GM23338 (cell line): ENCODE results near the gene LRRC8E. TPM values are rescaled to one million over a fixed set of nuclear protein-coding genes. Genes with fewer than 3 reads are reported as not detected.

ENCODE experiments used
- ATAC-seq: fragments of 200-7000 bp; cut with Tn5 transposase; 3 replicates; pipeline ENCODE4 v1.9.1; 2020
- DNase-seq: peaks from one replicate; pipeline ENCODE4 v3.0.0-alpha.2; 2015; ENCODE audit warnings: low spot score
- H2AFZ ChIP-seq: fragments of 200-600 bp; sonication (generic); 2 replicates; pipeline ENCODE4 v1.8.0; 2016; ENCODE audit warnings: antibody characterized with exemption, mild to moderate bottlenecking, moderate library complexity
- H3F3A ChIP-seq: fragments of 200-600 bp; sonication (generic); replicated peaks from 2 replicates; pipeline ENCODE4 v1.8.0; 2017; ENCODE audit warnings: antibody characterized with exemption, mixed run types, low read depth
- H3K27ac ChIP-seq: fragments of 200-600 bp; sonication (generic); 2 replicates; pipeline ENCODE4 v1.6.1; 2016; ENCODE audit warnings: low read depth
- H3K27me3 ChIP-seq: fragments of 200-600 bp; sonication (generic); 2 replicates; pipeline ENCODE4 v1.8.0; 2016; ENCODE audit warnings: mild to moderate bottlenecking, mixed run types, moderate library complexity; ENCODE audit not compliant: insufficient read depth
- H3K36me3 ChIP-seq: fragments of 200-600 bp; sonication (generic); 2 replicates; pipeline ENCODE4 v1.8.0; 2016; ENCODE audit warnings: mild to moderate bottlenecking; ENCODE audit not compliant: insufficient read depth
- H3K4me1 ChIP-seq: fragments of 200-600 bp; sonication (generic); 2 replicates; pipeline ENCODE4 v1.8.0; 2016; ENCODE audit warnings: mild to moderate bottlenecking, moderate library complexity; ENCODE audit not compliant: insufficient read depth
- H3K4me2 ChIP-seq: fragments of 200-600 bp; sonication (generic); 2 replicates; pipeline ENCODE4 v1.7.1; 2017; ENCODE audit warnings: mixed run types
- H3K4me3 ChIP-seq: fragments of 200-600 bp; sonication (generic); 2 replicates; pipeline ENCODE4 v1.6.1; 2016; ENCODE audit warnings: mixed run types
- H3K79me2 ChIP-seq: fragments of 200-600 bp; sonication (generic); replicated peaks from 2 replicates; pipeline ENCODE4 v1.8.0; 2017; ENCODE audit warnings: mild to moderate bottlenecking; ENCODE audit not compliant: insufficient read depth
- H3K9me2 ChIP-seq: fragments of 200-600 bp; sonication (generic); 2 replicates; pipeline ENCODE4 v1.8.0; 2017; ENCODE audit not compliant: insufficient read depth
- H4K20me1 ChIP-seq: fragments of 200-600 bp; sonication (generic); replicated peaks from 2 replicates; pipeline ENCODE4 v1.8.0; 2017; ENCODE audit warnings: mild to moderate bottlenecking; ENCODE audit not compliant: insufficient read depth
- H3K27ac Mint-ChIP-seq: 2 replicates; pipeline ENCODE4 v1.8.0; 2020; ENCODE audit warnings: inconsistent platforms, mild to moderate bottlenecking, moderate library complexity, mixed read lengths
- H3K27me3 Mint-ChIP-seq: 3 replicates; pipeline ENCODE4 v1.8.0; 2022; ENCODE audit warnings: low read depth, mild to moderate bottlenecking, moderate library complexity, mixed read lengths, inconsistent platforms; ENCODE audit not compliant: insufficient read depth, poor library complexity
- H3K36me3 Mint-ChIP-seq: 3 replicates; pipeline ENCODE4 v1.8.0; 2021; ENCODE audit warnings: low read depth, mild to moderate bottlenecking, inconsistent platforms, moderate library complexity, mixed read lengths
- H3K4me1 Mint-ChIP-seq: 3 replicates; pipeline ENCODE4 v1.8.0; 2020; ENCODE audit warnings: mild to moderate bottlenecking, inconsistent platforms, mixed read lengths
- H3K4me3 Mint-ChIP-seq: 3 replicates; pipeline ENCODE4 v1.8.0; 2021; ENCODE audit warnings: moderate library complexity, mild to moderate bottlenecking, inconsistent platforms, mixed read lengths
- H3K9me3 Mint-ChIP-seq: 3 replicates; pipeline ENCODE4 v1.8.0; 2020; ENCODE audit warnings: moderate library complexity, mild to moderate bottlenecking, inconsistent platforms, mixed read lengths
- CREB1 ChIP-seq: fragments of 250-450 bp; sonication (Bioruptor Pico); IDR thresholded peaks from 2 replicates; pipeline ENCODE4 v1.5.0; 2020; ENCODE audit warnings: low read depth, mild to moderate bottlenecking, moderate library complexity
- EZH2 ChIP-seq: fragments of 200-600 bp; sonication (generic); IDR thresholded peaks from one replicate; pipeline ENCODE4 v1.8.0; 2017; ENCODE audit warnings: antibody characterized with exemption, mild to moderate bottlenecking, low read depth; ENCODE audit not compliant: unreplicated experiment
- JUNB ChIP-seq: IDR thresholded peaks from one replicate; pipeline ENCODE4 v1.6.1; 2016; ENCODE audit warnings: antibody characterized with exemption; ENCODE audit not compliant: unreplicated experiment
- POLR2AphosphoS5 ChIP-seq: IDR thresholded peaks from 2 replicates; pipeline ENCODE4 v1.6.1; 2016; ENCODE audit warnings: antibody characterized with exemption, low read depth
- ZNF331 ChIP-seq: fragments of 250-450 bp; sonication (Bioruptor Pico); IDR thresholded peaks from 2 replicates; pipeline ENCODE4 v1.5.0; 2020; ENCODE audit warnings: low read depth, mild to moderate bottlenecking, moderate library complexity
- polyA plus RNA-seq: library from polyadenylated mRNA; unstranded; fragments of >200 nt; fragmentation: Nextera tagmentation; extraction: Ambion mirVana; gene quantifications from 2 replicates; pipeline ENCODE4 v1.2.1, GENCODE V29; 2016
- total RNA-seq: library from RNA; depleted of rRNA; stranded (reverse); fragments of >200 nt; shearing (Covaris generic); gene quantifications from 2 replicates; pipeline ENCODE4 v1.2.3, GENCODE V29; 2014
- TF ChIP-seq, protein P1 (sequence below): fragments of 250-450 bp; sonication (Bioruptor Pico); IDR thresholded peaks from 2 replicates; pipeline ENCODE4 v1.5.0; 2020; ENCODE audit warnings: mild to moderate bottlenecking, moderate library complexity
- TF ChIP-seq, protein P2 (sequence below), 2 experiments: fragments of 200-600 bp in 1 of 2; sonication (generic) in 1 of 2; conservative IDR thresholded peaks; 2 replicates each; pipeline versions ENCODE4 v1.5.1 to v1.6.1; 2016 to 2017; ENCODE audit warnings: antibody characterized with exemption in 2 of 2, low read depth in 2 of 2, mild to moderate bottlenecking in 2 of 2, moderate library complexity in 1 of 2
- TF ChIP-seq, protein P3 (sequence below): IDR thresholded peaks from one replicate; pipeline ENCODE4 v1.6.1; 2018; ENCODE audit warnings: antibody characterized with exemption; ENCODE audit not compliant: unreplicated experiment

Gene LRRC8E
- total and polyA plus RNA-seq, 2 experiments from 2014 or later: 0.29 to 4.8 TPM

DNA sequence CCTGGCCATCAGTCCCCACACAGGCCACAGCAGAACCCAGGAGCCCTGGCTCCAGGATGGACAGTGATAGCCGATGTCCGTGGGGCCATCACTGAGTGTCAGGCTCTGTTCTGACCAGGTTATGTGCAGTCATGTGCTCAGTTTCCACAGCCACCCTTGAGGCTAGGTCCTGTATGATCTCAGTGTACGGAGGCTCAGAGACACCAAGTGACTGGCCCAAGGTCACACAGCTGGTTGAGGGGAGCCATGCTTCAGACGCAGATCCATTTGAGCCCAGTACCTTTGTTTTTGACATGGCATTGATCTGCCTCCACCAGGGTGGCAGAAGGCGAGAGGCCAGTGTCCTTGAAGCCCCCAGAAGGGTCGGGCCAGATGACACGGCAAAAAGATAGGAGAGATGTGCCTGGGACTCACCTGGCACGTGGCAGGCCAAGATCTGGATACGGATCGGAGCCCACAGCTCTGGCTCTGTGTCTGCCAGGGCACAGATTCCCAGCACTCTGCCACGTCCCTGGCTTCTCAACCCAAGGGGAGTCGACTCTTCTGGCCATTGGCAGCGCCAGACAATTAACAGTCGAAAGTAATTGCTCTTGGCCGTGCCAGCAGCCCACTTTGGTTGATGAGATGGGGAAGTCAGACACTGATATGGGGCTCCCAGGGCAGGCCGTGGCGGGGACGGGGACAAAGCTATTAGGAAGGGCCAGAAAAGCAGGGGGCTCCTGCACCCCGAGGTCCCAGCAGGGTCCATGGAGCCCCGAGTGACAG lies 42.7 kb upstream of the LRRC8E start:
- no peaks in the 10 kb centered on the region for H3K36me3 ChIP-seq
- Mint-ChIP-seq H3K4me1 (no peaks in the 10 kb centered on the region), H3K27ac (no peak overlapping the region), H3K27me3 (peaks cover 12% of the 10 kb centered on the region), H3K36me3 (no peaks in the 10 kb centered on the region; the same call in 2 of the 3 replicates), H3K9me3 (peaks cover 6% of the 10 kb centered on the region; the same call in 2 of the 3 replicates), H3K4me3 (no peak overlapping the region)
- no peaks in the 10 kb centered on the region for H3K79me2 ChIP-seq
- H4K20me1 ChIP-seq: no peaks in the 10 kb centered on the region
- H3K4me1 ChIP-seq: no peaks in the 10 kb centered on the region
- no peak overlapping the region for H3K27ac ChIP-seq
- no peak overlapping the region for H3K4me2 ChIP-seq
- ATAC-seq: no peak
- peaks cover 18% of the 10 kb centered on the region for H3F3A ChIP-seq
- H2AFZ ChIP-seq: no peak overlapping the region
- TF ChIP-seq POLR2AphosphoS5 (no peak), CREB1 (CRISPR knock-in tag) (no peak), ZNF331 (CRISPR knock-in tag) (no peak), JUNB (no peak)
- TF ChIP-seq, protein P1, sequence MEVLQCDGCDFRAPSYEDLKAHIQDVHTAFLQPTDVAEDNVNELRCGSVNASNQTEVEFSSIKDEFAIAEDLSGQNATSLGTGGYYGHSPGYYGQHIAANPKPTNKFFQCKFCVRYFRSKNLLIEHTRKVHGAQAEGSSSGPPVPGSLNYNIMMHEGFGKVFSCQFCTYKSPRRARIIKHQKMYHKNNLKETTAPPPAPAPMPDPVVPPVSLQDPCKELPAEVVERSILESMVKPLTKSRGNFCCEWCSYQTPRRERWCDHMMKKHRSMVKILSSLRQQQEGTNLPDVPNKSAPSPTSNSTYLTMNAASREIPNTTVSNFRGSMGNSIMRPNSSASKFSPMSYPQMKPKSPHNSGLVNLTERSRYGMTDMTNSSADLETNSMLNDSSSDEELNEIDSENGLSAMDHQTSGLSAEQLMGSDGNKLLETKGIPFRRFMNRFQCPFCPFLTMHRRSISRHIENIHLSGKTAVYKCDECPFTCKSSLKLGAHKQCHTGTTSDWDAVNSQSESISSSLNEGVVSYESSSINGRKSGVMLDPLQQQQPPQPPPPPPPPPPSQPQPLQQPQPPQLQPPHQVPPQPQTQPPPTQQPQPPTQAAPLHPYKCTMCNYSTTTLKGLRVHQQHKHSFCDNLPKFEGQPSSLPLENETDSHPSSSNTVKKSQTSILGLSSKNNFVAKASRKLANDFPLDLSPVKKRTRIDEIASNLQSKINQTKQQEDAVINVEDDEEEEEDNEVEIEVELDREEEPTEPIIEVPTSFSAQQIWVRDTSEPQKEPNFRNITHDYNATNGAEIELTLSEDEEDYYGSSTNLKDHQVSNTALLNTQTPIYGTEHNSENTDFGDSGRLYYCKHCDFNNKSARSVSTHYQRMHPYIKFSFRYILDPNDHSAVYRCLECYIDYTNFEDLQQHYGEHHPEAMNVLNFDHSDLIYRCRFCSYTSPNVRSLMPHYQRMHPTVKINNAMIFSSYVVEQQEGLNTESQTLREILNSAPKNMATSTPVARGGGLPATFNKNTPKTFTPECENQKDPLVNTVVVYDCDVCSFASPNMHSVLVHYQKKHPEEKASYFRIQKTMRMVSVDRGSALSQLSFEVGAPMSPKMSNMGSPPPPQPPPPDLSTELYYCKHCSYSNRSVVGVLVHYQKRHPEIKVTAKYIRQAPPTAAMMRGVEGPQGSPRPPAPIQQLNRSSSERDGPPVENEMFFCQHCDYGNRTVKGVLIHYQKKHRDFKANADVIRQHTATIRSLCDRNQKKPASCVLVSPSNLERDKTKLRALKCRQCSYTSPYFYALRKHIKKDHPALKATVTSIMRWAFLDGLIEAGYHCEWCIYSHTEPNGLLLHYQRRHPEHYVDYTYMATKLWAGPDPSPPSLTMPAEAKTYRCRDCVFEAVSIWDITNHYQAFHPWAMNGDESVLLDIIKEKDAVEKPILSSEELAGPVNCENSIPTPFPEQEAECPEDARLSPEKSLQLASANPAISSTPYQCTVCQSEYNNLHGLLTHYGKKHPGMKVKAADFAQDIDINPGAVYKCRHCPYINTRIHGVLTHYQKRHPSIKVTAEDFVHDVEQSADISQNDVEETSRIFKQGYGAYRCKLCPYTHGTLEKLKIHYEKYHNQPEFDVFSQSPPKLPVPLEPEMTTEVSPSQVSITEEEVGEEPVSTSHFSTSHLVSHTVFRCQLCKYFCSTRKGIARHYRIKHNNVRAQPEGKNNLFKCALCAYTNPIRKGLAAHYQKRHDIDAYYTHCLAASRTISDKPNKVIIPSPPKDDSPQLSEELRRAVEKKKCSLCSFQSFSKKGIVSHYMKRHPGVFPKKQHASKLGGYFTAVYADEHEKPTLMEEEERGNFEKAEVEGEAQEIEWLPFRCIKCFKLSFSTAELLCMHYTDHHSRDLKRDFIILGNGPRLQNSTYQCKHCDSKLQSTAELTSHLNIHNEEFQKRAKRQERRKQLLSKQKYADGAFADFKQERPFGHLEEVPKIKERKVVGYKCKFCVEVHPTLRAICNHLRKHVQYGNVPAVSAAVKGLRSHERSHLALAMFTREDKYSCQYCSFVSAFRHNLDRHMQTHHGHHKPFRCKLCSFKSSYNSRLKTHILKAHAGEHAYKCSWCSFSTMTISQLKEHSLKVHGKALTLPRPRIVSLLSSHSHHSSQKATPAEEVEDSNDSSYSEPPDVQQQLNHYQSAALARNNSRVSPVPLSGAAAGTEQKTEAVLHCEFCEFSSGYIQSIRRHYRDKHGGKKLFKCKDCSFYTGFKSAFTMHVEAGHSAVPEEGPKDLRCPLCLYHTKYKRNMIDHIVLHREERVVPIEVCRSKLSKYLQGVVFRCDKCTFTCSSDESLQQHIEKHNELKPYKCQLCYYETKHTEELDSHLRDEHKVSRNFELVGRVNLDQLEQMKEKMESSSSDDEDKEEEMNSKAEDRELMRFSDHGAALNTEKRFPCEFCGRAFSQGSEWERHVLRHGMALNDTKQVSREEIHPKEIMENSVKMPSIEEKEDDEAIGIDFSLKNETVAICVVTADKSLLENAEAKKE (CRISPR knock-in tag): no peak
- no peaks in the 10 kb centered on the region for H3K27me3 ChIP-seq
- H3K4me3 ChIP-seq: no peak overlapping the region
- no peak for DNase-seq
- no peaks in the 10 kb centered on the region for H3K9me2 ChIP-seq

DNA sequence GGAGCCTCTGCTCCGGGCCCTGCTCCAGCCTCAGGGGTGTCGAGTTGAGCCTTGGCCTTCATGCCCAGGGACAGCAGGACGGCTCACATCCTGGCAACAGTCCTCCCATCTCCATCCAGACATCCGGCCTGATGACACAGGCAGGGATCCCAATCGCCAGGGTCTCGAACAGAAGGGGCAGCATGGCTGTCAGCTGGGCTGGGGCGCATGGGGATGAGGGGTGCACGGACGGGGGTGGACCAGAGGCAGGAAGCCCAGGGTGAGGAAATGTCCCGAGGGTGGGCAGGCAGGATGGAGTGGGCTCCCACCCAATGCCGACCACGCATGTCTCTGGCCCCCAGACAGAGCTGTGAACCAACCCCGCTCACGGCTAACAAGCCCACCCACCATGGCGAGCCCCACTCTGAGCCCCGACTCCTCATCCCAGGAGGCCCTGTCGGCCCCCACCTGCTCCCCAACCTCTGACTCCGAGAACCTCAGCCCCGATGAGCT lies 42.1 kb upstream of the LRRC8E start:
- peaks cover 18% of the 10 kb centered on the region for H3F3A ChIP-seq
- H3K9me3 Mint-ChIP-seq: peaks cover under 1% of the 10 kb centered on the region; the same call in 2 of the 3 replicates
- H2AFZ ChIP-seq: no peak overlapping the region
- no peaks in the 10 kb centered on the region for H3K36me3 Mint-ChIP-seq
- H3K36me3 ChIP-seq: no peaks in the 10 kb centered on the region
- H3K79me2 ChIP-seq: no peaks in the 10 kb centered on the region
- no peak overlapping the region for H3K4me2 ChIP-seq
- H3K27me3 ChIP-seq: no peaks in the 10 kb centered on the region
- no peak overlapping the region for H3K4me3 ChIP-seq
- H3K27ac ChIP-seq: no peak overlapping the region
- H3K9me2 ChIP-seq: no peaks in the 10 kb centered on the region
- ATAC-seq (no peak), DNase-seq (no peak)
- H3K27me3 Mint-ChIP-seq: peaks cover 9% of the 10 kb centered on the region
- H3K4me1 ChIP-seq: no peaks in the 10 kb centered on the region
- H3K4me1 Mint-ChIP-seq: no peaks in the 10 kb centered on the region
- no peaks in the 10 kb centered on the region for H4K20me1 ChIP-seq
- no peak overlapping the region for H3K4me3 Mint-ChIP-seq
- no peak overlapping the region for H3K27ac Mint-ChIP-seq
- TF ChIP-seq CREB1 (CRISPR knock-in tag) (no peak), EZH2 (no peak), ZNF331 (CRISPR knock-in tag) (no peak), JUNB (no peak)
- TF ChIP-seq, protein P2, sequence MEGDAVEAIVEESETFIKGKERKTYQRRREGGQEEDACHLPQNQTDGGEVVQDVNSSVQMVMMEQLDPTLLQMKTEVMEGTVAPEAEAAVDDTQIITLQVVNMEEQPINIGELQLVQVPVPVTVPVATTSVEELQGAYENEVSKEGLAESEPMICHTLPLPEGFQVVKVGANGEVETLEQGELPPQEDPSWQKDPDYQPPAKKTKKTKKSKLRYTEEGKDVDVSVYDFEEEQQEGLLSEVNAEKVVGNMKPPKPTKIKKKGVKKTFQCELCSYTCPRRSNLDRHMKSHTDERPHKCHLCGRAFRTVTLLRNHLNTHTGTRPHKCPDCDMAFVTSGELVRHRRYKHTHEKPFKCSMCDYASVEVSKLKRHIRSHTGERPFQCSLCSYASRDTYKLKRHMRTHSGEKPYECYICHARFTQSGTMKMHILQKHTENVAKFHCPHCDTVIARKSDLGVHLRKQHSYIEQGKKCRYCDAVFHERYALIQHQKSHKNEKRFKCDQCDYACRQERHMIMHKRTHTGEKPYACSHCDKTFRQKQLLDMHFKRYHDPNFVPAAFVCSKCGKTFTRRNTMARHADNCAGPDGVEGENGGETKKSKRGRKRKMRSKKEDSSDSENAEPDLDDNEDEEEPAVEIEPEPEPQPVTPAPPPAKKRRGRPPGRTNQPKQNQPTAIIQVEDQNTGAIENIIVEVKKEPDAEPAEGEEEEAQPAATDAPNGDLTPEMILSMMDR (conservative IDR thresholded peaks at IDR 0.05; ENCODE audit: low read depth in 2 of 2): no peak
- TF ChIP-seq, protein P3, sequence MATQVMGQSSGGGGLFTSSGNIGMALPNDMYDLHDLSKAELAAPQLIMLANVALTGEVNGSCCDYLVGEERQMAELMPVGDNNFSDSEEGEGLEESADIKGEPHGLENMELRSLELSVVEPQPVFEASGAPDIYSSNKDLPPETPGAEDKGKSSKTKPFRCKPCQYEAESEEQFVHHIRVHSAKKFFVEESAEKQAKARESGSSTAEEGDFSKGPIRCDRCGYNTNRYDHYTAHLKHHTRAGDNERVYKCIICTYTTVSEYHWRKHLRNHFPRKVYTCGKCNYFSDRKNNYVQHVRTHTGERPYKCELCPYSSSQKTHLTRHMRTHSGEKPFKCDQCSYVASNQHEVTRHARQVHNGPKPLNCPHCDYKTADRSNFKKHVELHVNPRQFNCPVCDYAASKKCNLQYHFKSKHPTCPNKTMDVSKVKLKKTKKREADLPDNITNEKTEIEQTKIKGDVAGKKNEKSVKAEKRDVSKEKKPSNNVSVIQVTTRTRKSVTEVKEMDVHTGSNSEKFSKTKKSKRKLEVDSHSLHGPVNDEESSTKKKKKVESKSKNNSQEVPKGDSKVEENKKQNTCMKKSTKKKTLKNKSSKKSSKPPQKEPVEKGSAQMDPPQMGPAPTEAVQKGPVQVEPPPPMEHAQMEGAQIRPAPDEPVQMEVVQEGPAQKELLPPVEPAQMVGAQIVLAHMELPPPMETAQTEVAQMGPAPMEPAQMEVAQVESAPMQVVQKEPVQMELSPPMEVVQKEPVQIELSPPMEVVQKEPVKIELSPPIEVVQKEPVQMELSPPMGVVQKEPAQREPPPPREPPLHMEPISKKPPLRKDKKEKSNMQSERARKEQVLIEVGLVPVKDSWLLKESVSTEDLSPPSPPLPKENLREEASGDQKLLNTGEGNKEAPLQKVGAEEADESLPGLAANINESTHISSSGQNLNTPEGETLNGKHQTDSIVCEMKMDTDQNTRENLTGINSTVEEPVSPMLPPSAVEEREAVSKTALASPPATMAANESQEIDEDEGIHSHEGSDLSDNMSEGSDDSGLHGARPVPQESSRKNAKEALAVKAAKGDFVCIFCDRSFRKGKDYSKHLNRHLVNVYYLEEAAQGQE: no peak
